Amniotic epithelial cell (primary cell): Measurements from ENCODE around the gene ACBD4.

Experiments
- DNase-seq: peaks from one replicate; pipeline ENCODE4 v3.0.0-alpha.2; 2010; ENCODE audit warnings: low read depth

ACBD4 gene, protein sequence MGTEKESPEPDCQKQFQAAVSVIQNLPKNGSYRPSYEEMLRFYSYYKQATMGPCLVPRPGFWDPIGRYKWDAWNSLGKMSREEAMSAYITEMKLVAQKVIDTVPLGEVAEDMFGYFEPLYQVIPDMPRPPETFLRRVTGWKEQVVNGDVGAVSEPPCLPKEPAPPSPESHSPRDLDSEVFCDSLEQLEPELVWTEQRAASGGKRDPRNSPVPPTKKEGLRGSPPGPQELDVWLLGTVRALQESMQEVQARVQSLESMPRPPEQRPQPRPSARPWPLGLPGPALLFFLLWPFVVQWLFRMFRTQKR

DNA sequence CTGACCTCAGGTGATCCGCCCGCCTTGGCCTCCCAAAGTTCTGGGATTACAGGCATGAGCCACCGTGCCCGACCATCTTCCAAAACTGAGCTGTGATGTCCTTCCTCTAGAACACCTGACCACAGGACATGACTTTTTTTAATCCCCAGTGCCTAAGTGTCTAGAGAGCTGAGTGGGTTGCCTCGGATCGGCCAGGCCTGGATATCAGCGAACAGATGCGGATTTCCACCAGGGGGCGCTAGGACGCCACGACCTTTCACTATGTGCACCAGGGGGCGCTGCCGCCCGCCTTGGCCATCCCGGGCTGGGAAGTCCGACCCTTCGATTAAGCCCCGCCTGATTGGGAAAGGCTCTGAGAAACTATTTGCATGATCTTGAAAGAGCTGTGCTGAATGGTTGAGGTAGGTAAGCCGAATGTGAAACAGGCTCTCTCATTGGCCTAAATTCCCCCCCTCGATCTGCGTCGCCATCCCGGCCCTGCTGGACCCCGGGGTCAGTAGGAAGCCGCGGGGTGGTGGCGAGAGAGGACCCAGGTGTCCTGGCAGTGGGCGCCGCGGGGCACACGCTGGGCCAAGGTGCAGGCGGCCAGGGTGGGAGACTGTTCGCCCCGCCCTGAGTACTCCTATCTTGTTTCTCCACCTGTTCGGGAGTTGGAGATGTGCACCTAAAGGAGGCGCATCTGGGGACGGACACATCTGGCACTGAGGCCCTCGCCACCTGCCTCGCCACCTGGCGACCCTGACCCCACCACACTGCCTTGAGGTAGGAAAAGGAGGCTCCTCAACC, at the start of gene ACBD4:
Gene ACBD4 (plus strand): TSS at position 496 of the 786 bp plus-strand sequence. CDS start 458 bp downstream, outside the sequence.
- peak; percentile 94 for DNase-seq

DNA sequence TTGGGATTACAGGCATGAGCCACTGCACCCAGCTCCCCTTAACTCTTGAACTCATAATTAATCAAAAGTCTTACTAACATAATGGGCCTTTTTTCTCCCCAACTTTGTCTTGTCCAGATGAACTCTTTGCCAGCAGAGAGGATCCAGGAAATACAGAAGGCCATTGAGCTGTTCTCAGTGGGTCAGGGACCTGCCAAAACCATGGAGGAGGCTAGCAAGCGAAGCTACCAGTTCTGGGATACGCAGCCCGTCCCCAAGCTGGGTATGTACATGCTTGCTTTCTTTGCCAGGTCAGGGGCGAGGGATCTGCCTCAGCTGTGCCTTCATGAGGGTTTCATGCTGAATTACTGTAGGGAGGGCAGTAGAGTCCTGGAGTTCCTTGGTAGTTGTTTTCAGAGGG, 49.1 kb upstream of the ACBD4 start:
- DNase-seq, result no peak

DNA sequence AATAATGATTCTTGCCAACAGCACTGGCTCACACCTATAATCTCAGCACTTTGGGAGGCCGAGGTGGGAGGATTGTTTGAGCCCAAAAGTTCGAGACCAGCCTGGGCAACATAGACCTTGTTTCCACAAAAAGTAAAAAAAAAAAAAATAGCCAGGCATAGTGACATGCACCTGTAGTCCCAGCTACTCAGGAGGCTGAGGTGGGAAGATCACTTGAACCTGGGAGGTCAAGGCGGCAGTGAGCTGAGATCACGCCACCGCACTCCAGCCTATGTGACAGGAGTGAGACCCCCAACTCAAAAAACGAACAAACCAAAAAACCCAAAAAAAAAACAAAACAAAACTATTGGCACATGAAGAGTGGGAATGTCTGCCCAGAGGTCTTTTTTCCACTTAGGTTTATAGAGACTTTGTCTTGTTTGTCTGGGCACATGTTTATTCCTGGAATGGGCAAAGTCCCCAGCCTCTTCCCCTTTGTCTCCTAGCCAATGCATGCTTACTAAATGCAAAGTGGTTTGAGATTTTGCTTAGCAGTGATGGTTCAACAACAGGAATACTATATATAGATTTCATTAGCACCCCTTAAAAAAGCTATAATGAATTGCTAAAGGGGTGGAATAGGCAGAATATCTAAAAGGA, 48.5 kb upstream of the ACBD4 start:
- no peak for DNase-seq

DNA sequence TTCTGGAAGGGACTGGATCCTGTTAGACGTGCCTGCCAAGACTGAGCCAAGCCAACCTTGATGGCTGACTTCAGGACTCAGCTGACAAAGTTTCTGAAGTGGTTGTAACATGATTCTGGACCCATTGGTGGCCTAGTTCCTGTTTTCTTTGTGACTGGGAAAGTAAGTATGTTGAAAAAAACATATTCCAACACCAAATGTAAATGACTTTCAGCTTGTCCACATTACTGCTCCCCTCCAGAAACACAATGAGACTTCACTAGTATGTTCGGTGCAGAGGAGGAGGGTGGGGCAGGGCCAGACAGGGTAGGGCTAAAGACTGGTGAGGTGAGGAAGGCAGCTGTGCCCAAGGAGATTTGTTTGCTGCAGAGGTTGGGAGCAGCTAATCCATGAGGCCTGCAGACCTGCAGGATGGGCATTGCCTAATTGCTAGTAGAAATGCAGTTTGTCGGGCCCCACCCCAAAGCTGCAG, 47.9 kb upstream of the ACBD4 start:
- DNase-seq, result no peak

DNA sequence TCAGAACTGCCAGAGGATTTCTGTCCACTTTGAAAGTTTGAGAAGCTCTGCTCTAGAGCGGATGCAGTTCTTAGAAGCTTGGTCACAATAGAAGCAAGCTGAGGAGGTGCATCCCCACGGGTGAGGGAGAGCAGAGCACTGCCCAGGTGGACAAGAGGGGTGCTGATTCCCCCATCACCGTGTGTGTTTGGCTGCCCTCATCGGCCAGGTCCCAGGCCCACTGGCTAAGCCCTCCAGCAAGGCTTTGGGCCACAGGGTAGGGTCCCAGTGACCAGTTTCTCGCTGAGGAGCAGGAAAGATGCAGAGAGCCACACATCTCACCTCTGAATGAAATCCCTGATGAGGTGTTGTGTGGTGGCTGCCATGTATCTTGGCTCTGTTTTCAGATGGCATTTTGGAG, 47.5 kb upstream of the ACBD4 start:
- DNase-seq, result no peak

DNA sequence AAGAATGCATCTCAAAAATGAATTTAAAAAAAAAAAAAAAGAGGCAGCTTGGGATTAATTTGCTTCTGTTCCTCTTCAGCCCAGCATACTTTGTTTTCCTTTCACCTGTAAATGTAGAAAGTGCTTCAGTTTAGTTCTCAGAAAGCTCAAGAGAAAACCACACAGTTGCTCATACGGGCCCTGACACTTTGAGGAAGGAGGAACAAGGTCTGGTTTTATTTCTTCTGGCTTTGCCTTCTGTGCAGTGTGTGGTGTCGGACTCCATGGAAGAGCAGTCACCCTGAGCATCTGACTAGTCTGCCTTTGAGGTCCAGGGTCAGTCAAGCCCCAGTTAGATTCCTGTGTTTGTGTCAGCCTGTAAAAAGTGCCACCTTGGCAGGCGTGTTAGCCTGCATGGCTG, 46.7 kb upstream of the ACBD4 start:
- DNase-seq, result no peak

DNA sequence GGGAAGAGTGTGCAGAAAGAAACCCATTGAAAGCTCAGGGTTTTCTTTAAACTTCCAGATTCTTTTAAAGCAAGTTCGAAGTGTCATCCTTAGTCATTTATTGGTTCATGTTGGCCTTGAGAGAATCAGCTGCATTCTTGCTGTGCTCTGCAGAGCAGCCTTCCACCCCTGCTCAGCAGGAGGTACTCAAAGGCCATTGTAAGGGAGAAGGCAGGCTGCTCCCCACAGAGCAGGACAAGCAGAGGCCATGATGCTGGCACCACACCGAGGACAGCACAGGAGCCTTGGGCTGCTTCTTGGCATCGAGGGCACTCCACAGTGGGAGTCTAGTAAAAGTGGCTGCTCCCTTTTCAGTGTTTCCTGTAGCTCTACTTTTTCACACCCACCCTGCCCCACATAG, 44.8 kb upstream of the ACBD4 start:
- no peak for DNase-seq

DNA sequence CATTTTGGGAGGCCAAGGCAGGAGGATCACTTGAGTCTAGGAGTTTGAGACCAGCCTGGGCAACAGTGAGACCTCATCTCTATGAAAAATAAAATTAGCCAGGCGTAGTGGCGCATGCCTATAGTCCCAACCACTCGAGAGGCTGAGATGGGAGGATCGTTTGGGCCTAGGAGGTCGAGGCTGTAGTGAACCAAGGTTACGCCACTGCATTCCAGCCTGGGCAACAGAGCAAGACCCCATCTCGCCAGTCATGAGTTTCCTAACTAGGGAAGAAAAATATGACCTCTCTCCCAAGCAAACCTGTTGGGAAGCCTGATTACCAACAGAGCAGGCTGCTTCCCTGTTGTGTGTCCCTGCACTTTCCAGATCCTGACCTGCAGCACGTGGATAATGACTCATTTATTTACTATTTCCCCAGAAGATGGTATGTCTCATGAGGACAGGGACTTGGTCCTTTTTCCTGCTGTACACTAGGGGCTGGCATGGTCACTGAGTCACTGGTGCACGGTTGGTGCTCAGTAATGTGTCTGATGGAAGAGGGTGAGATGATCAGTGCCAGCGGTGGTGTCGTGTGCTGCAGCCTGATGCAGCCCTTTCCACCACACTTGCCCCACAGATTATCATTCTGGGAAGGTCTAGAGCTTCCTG, 43.6 kb upstream of the ACBD4 start:
- DNase-seq, result peak; percentile 65

DNA sequence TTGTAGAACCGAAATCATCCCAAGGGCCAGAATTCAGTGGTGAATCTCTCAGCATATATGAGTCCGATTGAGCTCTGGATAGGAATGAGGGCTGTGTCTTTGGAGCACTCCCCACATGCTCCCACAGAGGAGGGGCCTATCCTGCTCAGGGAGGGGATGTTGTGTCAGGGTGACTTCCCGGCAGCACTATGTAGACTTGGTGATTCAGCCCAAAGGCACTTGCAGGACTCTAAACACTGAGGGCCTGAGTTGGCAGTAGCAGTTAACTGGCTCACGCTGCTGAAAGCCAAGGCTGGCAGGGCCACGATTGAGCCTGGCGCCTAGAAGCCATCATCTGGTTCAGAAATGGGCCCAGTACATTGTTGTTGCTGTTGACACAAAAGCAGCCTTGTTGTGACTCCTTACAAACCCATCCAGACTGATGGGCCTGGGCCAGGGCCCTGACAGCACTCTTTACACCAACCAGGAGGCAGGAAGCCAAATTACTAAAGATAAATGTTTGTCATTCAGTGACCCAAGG, 42.5 kb upstream of the ACBD4 start:
- DNase-seq, result peak; percentile 98

DNA sequence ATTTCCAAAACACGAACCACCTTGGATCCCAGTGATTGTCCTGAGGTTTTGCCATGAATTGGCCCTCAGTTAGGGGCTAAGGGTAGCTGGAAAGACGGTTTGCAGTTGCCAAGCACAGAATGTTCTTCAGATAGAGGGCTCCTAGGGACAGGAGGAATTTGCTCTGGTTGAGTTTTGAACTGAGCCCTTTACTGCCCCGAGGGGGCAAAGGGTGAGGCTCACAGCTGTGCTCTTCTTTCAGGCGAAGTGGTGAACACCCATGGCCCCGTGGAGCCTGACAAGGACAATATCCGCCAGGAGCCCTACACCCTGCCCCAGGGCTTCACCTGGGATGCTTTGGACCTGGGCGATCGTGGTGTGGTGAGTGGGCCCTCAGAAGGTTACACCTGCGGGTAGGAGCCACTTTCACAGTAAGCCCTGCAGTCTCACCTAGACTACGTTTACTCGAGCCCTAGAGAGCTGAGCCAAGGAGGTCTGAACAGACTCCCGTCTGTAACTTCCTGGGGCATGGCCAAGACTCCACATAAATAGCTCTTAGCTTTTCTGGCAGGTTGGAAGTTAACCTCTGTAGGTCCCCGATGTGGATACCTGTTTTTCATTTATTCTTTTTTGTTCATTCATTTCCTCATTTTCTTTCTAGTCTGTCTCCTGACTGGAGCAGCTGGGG, 41.9 kb upstream of the ACBD4 start:
- peak; percentile 26 for DNase-seq

DNA sequence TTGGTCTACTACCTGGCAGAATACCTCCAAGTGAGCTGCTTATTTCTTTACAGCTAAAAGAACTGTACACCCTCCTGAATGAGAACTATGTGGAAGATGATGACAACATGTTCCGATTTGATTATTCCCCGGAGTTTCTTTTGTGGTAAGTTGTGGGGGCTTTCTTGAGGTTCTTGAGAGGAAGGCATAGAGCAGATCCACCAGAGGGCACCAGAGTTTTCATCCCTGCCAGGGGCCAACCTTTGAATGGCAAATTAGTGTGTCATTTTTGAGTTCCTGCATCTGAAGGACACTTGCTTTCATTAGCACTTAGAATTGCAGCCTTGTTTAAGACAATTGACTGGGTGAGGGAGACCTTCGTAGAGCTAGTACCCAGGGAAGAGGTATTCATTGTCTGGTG, 39.3 kb upstream of the ACBD4 start:
- peak; percentile 40 for DNase-seq

DNA sequence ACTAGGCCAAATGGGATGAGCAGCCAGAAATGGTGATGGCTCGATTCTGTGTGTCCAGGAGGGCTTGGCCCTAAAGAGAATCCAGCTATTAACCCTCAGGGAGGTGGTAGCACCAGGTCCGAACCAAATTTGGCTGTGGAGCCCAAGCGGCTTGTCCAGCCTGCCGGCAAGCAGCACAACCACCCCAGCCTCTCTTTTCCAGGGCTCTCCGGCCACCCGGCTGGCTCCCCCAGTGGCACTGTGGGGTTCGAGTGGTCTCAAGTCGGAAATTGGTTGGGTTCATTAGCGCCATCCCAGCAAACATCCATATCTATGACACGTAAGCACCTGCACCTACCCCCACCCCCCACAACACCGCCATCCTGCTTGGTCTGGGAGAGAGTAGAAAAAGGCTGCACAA, 38.6 kb upstream of the ACBD4 start:
- DNase-seq, result no peak

DNA sequence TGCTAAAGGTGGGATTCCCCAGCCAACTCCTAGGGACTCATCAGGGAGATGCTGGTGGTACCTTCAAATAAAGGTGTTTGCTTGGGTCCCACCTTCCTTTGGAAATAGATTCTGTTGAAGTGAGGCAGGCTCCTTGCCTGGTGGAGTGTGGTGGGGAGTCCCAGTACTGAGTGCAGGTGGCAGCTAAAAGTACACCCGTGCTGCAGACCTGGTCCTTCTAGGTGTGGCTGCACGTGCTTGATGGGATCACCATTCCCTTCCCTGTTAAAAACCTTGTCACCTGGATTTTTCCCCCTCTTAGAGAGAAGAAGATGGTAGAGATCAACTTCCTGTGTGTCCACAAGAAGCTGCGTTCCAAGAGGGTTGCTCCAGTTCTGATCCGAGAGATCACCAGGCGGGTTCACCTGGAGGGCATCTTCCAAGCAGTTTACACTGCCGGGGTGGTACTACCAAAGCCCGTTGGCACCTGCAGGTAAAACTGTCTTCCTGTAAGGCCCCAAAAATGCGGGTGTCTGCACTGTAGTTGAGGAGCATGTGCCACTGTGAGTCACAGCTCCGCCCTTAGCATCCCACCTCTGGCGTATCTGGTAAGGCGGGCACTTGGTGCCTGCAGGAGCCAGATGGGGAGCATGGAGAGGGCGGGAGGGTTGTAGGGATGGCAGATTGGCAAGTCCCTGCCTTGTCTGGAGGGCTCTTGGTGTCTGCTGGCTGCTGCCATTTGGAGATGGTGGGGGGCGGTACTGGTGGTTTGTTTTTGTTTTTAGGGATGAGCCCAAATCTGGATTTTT, 37.2 kb upstream of the ACBD4 start:
- DNase-seq, result no peak

DNA sequence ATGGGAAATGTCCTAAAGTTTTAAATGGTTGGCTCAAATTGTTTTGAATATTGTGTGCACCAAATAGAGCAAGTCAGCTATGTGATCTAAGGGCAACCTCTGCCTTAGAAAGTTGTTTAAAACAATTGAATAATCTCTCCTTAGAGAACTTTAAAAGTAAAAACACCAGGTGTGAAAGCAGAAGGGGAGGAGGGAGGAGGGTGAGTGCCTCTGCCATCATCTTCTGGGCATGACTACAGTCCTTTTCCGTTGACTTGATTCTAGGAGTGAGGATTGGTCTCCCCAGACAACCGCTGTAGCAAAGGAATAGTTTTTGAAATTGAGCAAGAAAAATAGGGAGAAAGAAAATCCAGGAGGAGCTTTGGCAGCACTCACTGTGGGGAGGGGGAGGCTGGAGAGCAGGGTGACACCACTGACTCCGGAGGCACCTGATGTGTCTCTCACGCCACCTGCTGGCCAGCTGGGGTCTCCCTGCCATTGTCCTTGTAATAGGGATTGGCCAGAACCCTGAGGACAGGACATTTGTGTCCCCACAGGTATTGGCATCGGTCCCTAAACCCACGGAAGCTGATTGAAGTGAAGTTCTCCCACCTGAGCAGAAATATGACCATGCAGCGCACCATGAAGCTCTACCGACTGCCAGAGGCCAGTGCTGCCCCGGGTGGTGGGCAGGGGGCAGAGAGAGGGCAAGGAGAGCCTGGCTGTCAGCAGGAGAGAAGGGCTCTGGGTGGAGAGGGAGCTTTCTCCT, 36.4 kb upstream of the ACBD4 start:
- DNase-seq, result peak; percentile 72

DNA sequence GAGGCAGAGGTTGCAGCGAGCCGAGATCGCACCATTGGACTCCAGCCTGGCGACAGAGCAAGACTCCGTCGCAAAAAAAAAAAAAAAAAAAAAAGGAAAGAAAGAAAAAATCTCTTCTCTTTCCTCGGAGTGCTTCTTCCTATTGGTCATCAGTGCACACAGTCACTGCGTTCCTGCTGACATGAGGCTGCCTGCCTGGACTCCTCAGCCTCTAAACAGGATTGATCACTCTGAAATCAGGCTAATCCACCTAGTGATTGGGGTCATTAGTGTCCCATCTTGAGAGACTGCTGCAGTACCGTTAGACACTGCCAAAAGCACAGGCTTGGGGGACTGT, 34.0 kb upstream of the ACBD4 start:
- DNase-seq, result no peak

DNA sequence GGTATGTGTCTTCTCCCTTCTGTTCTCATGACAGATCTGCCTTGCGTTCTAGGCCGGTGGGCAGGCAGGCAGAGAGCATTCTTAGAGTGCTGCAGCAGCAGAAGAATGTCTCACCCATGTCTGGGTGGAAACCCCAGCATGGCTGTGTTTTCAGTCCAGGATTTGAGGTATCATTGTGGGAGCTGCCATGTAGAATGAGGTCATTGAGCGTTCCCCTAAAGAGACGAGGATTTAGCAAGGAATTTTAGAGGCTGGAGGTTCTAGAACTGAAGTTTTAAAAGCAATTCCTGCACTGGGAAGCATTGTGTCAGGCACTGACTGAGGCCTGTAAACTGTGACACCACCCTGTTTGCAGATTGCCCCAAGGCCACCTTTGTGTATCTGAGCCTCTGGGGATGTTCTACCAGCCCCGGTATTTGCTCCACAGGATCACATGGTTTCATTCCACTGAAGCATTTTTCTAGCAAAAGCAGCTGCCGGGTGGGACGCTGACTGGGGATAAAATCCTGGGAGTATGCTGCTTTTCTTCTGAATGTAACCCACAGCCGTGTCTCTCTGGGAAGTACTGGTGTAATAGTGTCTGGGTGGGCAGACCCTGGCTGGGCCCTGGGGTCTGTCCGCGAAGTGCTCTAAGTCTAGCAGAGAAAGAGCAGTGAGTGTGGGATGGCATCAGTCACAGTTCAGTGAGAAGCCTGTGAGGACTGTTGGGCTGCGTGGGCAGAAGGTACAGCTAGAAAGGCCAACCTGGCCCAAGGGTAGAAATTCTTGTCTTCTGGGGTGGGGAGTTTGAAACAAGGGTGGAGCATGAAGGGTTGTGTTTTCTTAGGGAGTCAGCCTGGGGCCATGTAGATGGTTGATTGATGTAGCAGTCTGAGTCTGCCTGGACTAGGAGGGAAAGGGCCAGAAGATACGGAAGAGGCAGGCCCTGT, 33.3 kb upstream of the ACBD4 start:
- DNase-seq, result peak; percentile 84

DNA sequence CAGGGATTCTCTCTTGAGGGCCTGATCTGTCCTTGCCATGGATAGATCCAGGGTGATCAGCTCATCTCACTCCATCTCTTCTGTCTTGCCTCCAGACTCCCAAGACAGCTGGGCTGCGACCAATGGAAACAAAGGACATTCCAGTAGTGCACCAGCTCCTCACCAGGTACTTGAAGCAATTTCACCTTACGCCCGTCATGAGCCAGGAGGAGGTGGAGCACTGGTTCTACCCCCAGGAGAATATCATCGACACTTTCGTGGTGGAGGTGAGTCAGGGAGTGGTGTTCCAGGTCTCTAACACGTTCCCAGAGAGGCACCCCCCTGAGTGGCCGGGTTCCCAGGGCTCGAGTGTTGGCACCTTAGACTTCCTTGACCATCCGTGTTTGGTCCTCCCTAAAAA, 32.6 kb upstream of the ACBD4 start:
- DNase-seq, result no peak

DNA sequence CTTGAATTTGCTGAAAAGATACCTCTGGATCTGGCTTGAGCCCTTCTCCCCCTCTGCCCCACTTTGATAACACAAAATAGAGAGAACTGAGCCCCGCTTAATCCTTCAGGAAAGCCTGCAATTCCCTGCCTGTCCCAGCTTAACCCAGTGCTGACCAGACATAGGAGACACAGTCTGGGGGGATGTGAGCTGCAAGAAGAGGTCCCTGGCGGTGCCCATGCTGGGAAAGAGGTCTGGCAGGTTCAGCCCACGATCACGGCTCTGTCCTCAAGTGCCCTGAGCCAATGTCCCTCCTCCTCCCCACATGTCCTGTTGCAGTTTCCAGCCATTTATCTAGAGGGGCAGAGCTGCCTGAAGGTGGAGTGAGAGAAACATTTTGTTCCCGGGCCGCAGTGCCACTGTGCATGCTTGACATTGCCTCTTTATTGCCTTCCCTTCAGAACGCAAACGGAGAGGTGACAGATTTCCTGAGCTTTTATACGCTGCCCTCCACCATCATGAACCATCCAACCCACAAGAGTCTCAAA, 32.2 kb upstream of the ACBD4 start:
- DNase-seq, result no peak

DNA sequence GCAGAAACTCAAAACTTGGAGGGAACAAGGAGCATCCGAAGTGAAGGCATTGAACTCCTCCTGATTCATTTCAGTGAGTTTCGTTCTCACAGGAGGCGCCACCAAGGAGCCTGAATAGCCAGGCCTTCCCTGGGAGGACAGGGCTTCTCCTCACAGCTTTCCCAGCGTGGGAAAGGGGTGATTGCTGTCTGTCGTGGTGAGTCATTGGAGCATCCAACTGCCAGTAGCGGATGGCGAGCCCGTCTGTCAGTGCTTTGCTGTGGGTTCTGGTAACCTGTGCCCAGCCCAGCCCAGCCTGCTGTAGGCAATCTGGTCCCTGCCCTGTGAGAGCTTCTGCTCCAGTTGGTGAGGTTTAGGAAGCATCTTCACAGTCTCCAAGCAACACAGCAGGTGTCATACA, 31.5 kb upstream of the ACBD4 start:
- no peak for DNase-seq
